ENCODE results near the gene AP5B1. TPM values are rescaled to one million over a fixed set of nuclear protein-coding genes. Genes with fewer than 3 reads are reported as not detected.

AP5B1 gene
- total and polyA plus RNA-seq, 2 of the 8 experiments (the other 6 are each of a cell fraction or from before 2014, with no cell fraction given): 7.6 to 10.0 TPM

- TF ChIP-seq, protein P1, sequence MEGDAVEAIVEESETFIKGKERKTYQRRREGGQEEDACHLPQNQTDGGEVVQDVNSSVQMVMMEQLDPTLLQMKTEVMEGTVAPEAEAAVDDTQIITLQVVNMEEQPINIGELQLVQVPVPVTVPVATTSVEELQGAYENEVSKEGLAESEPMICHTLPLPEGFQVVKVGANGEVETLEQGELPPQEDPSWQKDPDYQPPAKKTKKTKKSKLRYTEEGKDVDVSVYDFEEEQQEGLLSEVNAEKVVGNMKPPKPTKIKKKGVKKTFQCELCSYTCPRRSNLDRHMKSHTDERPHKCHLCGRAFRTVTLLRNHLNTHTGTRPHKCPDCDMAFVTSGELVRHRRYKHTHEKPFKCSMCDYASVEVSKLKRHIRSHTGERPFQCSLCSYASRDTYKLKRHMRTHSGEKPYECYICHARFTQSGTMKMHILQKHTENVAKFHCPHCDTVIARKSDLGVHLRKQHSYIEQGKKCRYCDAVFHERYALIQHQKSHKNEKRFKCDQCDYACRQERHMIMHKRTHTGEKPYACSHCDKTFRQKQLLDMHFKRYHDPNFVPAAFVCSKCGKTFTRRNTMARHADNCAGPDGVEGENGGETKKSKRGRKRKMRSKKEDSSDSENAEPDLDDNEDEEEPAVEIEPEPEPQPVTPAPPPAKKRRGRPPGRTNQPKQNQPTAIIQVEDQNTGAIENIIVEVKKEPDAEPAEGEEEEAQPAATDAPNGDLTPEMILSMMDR (IDR thresholded peaks at IDR 0.05; ENCODE audit: control extremely low read depth in 1 of 3, insufficient read depth in 1 of 3, low read depth in 1 of 3, low read length in 3 of 3): no peak
- no peak for TF ChIP-seq ZNF274 (IDR thresholded peaks at IDR 0.05; ENCODE audit: borderline replicate concordance, extremely low read depth, low read length)
- no peak for TF ChIP-seq RBBP5 (IDR thresholded peaks at IDR 0.05; ENCODE audit: borderline replicate concordance, low read depth, low read length)
- TF ChIP-seq CEBPB (IDR thresholded peaks at IDR 0.05; ENCODE audit: low read depth, low read length): no peak
Observed at GRCh38 chr11:65821107-65821506, 40.3 kb upstream of the AP5B1 start (continued).
